GM23248 (cell line): Measurements from ENCODE around the gene RGCC. TPM values are rescaled to one million over a fixed set of nuclear protein-coding genes. Genes with fewer than 3 reads are reported as not detected.
"Not testable (repeated sequence)": the region's sequence is repeated elsewhere in the genome, so short reads cannot be mapped to it uniquely, and the experiment has no call there.

ENCODE experiments used
- DNase-seq: peaks from one replicate; pipeline ENCODE4 v3.0.0-alpha.2; 2015
- H2AFZ ChIP-seq: fragments of 200-600 bp; sonication (generic); 2 replicates; pipeline ENCODE4 v1.6.1; 2016; ENCODE audit warnings: antibody characterized with exemption
- H3F3A ChIP-seq: fragments of 200-600 bp; sonication (generic); 2 replicates; pipeline ENCODE4 v1.6.1; 2016; ENCODE audit warnings: mild to moderate bottlenecking, antibody characterized with exemption, mixed run types; ENCODE audit not compliant: insufficient read depth
- H3K27ac ChIP-seq: fragments of 200-600 bp; sonication (generic); 2 replicates; pipeline ENCODE4 v1.5.1; 2016; ENCODE audit warnings: mild to moderate bottlenecking
- H3K27me3 ChIP-seq: fragments of 200-600 bp; sonication (generic); replicated peaks from 2 replicates; pipeline ENCODE4 v1.6.1; 2016; ENCODE audit warnings: mild to moderate bottlenecking; ENCODE audit not compliant: insufficient read depth
- H3K36me3 ChIP-seq: fragments of 200-600 bp; sonication (generic); 2 replicates; pipeline ENCODE4 v1.6.1; 2016; ENCODE audit warnings: low read depth, mild to moderate bottlenecking
- H3K4me1 ChIP-seq: fragments of 200-600 bp; sonication (generic); 2 replicates; pipeline ENCODE4 v1.6.1; 2016; ENCODE audit warnings: mild to moderate bottlenecking; ENCODE audit not compliant: insufficient read depth
- H3K4me2 ChIP-seq: fragments of 200-600 bp; sonication (generic); one replicate; pipeline ENCODE4 v1.6.1; 2016; ENCODE audit warnings: mild to moderate bottlenecking; ENCODE audit not compliant: unreplicated experiment
- H3K4me3 ChIP-seq: fragments of 200-600 bp; sonication (generic); 2 replicates; pipeline ENCODE4 v1.5.1; 2016; ENCODE audit warnings: mild to moderate bottlenecking
- H3K79me2 ChIP-seq: fragments of 200-600 bp; sonication (generic); 2 replicates; pipeline ENCODE4 v1.6.1; 2016; ENCODE audit warnings: mild to moderate bottlenecking; ENCODE audit not compliant: insufficient read depth
- H3K9ac ChIP-seq: fragments of 200-600 bp; sonication (generic); 2 replicates; pipeline ENCODE4 v1.6.1; 2016; ENCODE audit warnings: mild to moderate bottlenecking
- H3K9me2 ChIP-seq: fragments of 200-600 bp; sonication (generic); 2 replicates; pipeline ENCODE4 v1.6.1; 2016; ENCODE audit warnings: mixed run types, mild to moderate bottlenecking, moderate library complexity; ENCODE audit not compliant: insufficient read depth
- H3K9me3 ChIP-seq: fragments of 200-600 bp; sonication (generic); one replicate; pipeline ENCODE4 v1.6.1; 2017; ENCODE audit warnings: low read depth
- H4K20me1 ChIP-seq: fragments of 200-600 bp; sonication (generic); 2 replicates; pipeline ENCODE4 v1.6.0; 2016; ENCODE audit not compliant: insufficient read depth
- EZH2 ChIP-seq: fragments of 200-600 bp; sonication (generic); IDR thresholded peaks from 2 replicates; pipeline ENCODE4 v1.6.1; 2018; ENCODE audit warnings: antibody characterized with exemption, mild to moderate bottlenecking; ENCODE audit not compliant: insufficient read depth, poor library complexity, severe bottlenecking
- EZH2phosphoT487 ChIP-seq: fragments of 200-600 bp; sonication (generic); IDR thresholded peaks from 2 replicates; pipeline ENCODE4 v1.6.1; 2018; ENCODE audit warnings: antibody characterized with exemption, moderate library complexity, mild to moderate bottlenecking, low read depth; ENCODE audit not compliant: insufficient read depth
- WGBS, 2 experiments: methylation state at CpG; one replicate each; pipeline ENCODE4 v1.1.6; 2015 to 2017; ENCODE audit warnings: low lambda C conversion rate in 2 of 2, low coverage in 1 of 2; ENCODE audit errors: missing lambda C conversion rate in 2 of 2; 5-methylcytosine and 5-hydroxymethylcytosine counted together
- in situ Hi-C: fragments of 300-500 bp; cut with MboI; formaldehyde crosslinking; loops from 2 replicates; pipeline ENCODE4 v1.15.0; 2020
- polyA plus RNA-seq: library from polyadenylated mRNA; unstranded; fragments of >200 nt; fragmentation: Nextera tagmentation; extraction: Ambion mirVana; gene quantifications from 2 replicates; pipeline ENCODE4 v1.2.1, GENCODE V29; 2016
- total RNA-seq: library from RNA; depleted of rRNA; stranded (reverse); fragments of >200 nt; shearing (Covaris generic); gene quantifications from 2 replicates; pipeline ENCODE4 v1.2.3, GENCODE V29; 2014

The RGCC gene
- total and polyA plus RNA-seq, 2 experiments from 2014 or later: 33.3 to 40.6 TPM

DNA sequence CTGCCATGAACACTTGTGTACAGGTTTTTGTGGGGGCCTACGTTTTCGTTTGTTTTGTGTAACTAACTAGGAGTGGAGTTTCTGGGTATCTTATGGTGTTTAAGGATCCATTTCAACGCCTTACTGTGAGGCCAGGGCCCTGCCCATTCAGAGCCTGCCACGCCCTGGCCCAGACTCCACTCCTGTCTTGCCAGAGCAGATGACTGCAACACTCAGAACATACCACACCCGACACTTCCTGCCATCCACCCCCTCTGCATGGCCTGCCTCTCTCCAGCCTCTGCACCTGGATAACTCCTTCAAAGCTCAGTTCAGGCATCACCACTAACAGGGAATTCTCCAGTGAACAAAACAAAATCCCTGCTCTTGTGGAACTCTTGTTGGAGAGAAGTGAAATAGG lies 43.2 kb downstream of the RGCC start:
- Histone ChIP-seq H3K27ac (no peak overlapping the region), H3K79me2 (no peaks in the 10 kb centered on the region), H3K9ac (no peak overlapping the region), H3K9me3 (no peaks in the 10 kb centered on the region), H3F3A (peaks cover 13% of the 10 kb centered on the region; the same call in 1 of the 2 replicates), H3K27me3 (no peaks in the 10 kb centered on the region), H3K4me3 (no peak overlapping the region), H3K4me2 (no peak overlapping the region), H3K9me2 (no peaks in the 10 kb centered on the region), H4K20me1 (no peaks in the 10 kb centered on the region), H2AFZ (no peak overlapping the region), H3K4me1 (peaks cover 20% of the 10 kb centered on the region), H3K36me3 (no peaks in the 10 kb centered on the region)
- 16 to 19% methylated on average over 5 of the region's 5 CpGs for WGBS, 2 experiments
- DNase-seq: peak; percentile 55
- in situ Hi-C loops: no loop called here
- TF ChIP-seq EZH2phosphoT487 (no peak), EZH2 (no peak)

DNA sequence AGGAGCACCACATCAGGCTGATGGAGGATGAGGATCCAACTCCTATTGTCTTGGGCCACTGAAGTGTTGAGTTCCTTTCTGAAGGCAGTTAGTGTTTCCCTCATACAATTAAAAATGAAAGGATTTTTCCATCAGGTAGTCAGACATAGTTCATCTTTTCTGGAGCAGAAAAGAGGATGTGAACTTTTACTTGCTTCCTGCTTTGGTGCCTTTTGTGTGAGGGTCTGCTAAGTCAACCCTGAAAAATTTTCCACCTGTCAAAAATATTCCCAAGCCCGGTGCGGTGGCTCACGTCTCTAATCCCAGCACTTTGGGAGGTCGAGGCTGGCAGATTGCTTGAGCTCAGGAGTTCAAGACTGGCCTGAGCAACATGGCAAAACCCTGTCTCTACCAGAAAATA lies 43.9 kb downstream of the RGCC start:
- no peak overlapping the region for H2AFZ ChIP-seq
- H3K4me3 ChIP-seq: no peak overlapping the region
- WGBS, 2 experiments: 91 to 96% methylated on average over 4 of the region's 4 CpGs
- H3K36me3 ChIP-seq: no peaks in the 10 kb centered on the region
- H3K27me3 ChIP-seq: no peaks in the 10 kb centered on the region
- no peak for TF ChIP-seq EZH2
- TF ChIP-seq EZH2phosphoT487: no peak
- no peak overlapping the region for H3K27ac ChIP-seq
- in situ Hi-C loops: no loop called here
- no peaks in the 10 kb centered on the region for H3K79me2 ChIP-seq
- no peak overlapping the region for H3K9ac ChIP-seq
- no peaks in the 10 kb centered on the region for H4K20me1 ChIP-seq
- no peak overlapping the region for H3K4me2 ChIP-seq
- H3K9me3 ChIP-seq: no peaks in the 10 kb centered on the region
- H3K4me1 ChIP-seq: peaks cover 25% of the 10 kb centered on the region
- DNase-seq: no peak
- H3F3A ChIP-seq: peaks cover 19% of the 10 kb centered on the region; the same call in 1 of the 2 replicates
- no peaks in the 10 kb centered on the region for H3K9me2 ChIP-seq

DNA sequence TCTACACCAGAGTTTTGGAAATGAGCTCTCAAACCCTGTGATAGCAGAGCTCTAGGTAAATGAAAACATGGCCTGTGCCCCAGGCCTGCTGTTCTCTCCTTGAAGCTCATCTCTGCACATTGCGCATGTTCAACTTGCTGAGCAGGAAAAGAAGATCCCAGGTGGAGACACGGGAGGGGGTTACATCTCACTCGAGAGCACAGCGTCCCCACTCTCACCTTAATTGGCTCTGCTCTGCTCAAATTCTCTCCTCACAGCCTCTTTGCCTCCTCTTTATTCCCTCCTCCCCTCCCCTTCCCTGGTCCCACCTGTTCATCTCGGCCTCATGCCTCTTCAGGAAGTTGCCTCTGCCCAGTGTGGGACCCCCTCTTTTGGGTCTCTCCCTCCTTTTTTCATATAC lies 44.7 kb downstream of the RGCC start:
- Histone ChIP-seq H3K9me3 (no peaks in the 10 kb centered on the region), H3K9ac (no peak overlapping the region), H3K4me3 (no peak overlapping the region), H3K9me2 (no peaks in the 10 kb centered on the region), H3K79me2 (no peaks in the 10 kb centered on the region), H2AFZ (no peak overlapping the region), H3K27me3 (no peaks in the 10 kb centered on the region), H3K36me3 (no peaks in the 10 kb centered on the region), H3F3A (peaks cover 19% of the 10 kb centered on the region; the same call in 1 of the 2 replicates), H3K27ac (no peak overlapping the region), H3K4me2 (no peak overlapping the region), H4K20me1 (no peaks in the 10 kb centered on the region), H3K4me1 (peaks cover 22% of the 10 kb centered on the region)
- TF ChIP-seq EZH2phosphoT487: no peak
- in situ Hi-C loops: no loop called here
- no peak for DNase-seq
- WGBS, 2 experiments: 90 to 95% methylated on average over 5 of the region's 5 CpGs

DNA sequence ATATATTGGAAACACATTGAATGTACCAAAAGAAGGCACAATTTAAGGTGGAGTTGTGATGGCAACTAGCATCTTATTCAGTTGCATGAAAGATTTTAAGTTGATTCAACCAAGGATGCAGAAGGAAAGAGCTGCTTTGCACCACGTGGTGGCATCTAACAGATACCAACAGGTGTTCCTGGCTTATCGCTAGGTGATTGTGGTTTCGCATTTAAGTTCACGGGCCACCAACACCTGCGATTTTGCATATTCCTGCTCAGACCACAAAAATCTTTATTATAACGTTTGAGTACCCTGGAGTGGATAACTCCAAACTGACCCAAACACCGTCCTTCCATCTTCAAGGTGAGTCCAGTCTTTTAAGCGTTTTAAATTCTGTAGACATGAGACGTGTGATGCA lies 45.3 kb downstream of the RGCC start:
- TF ChIP-seq EZH2 (no peak), EZH2phosphoT487 (no peak)
- no peaks in the 10 kb centered on the region for H3K9me2 ChIP-seq
- H3K79me2 ChIP-seq: no peaks in the 10 kb centered on the region
- H3K4me1 ChIP-seq: peaks cover 22% of the 10 kb centered on the region
- no peak overlapping the region for H3K4me3 ChIP-seq
- no peak overlapping the region for H3K4me2 ChIP-seq
- H2AFZ ChIP-seq: no peak overlapping the region
- no peak overlapping the region for H3K27ac ChIP-seq
- in situ Hi-C loops: no loop called here
- no peaks in the 10 kb centered on the region for H3K36me3 ChIP-seq
- no peaks in the 10 kb centered on the region for H3K9me3 ChIP-seq
- H3K9ac ChIP-seq: no peak overlapping the region
- DNase-seq: no peak
- H3K27me3 ChIP-seq: no peaks in the 10 kb centered on the region
- H3F3A ChIP-seq: peaks cover 19% of the 10 kb centered on the region; the same call in 1 of the 2 replicates
- H4K20me1 ChIP-seq: no peaks in the 10 kb centered on the region
- WGBS, 2 experiments: 89 to 91% methylated on average over 9 of the region's 9 CpGs

DNA sequence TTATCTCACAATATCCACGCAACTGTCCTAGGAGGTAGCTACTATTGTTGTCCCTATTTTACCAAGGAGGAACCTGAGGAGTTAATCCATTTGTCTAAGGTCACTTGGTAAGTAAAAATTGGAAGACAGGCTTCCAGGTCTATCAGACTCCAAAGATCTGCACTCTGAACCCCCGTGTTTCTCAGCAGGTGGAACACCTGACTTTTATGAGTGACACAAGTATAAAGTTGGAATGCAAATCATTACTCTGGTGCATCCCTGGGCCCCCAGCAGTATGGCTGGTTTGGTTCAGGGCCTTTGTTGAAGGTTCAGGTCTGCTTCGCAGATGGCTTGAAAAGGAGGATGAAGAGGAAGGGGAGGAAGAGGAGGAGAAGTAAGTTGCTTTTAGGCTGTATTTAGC lies 46.0 kb downstream of the RGCC start:
- Histone ChIP-seq H3K4me2 (no peak overlapping the region), H3K27me3 (no peaks in the 10 kb centered on the region), H3K79me2 (no peaks in the 10 kb centered on the region), H3K9me3 (no peaks in the 10 kb centered on the region), H3F3A (peaks cover 19% of the 10 kb centered on the region; the same call in 1 of the 2 replicates), H3K9ac (no peak overlapping the region), H4K20me1 (no peaks in the 10 kb centered on the region), H3K4me1 (peaks cover 22% of the 10 kb centered on the region), H3K36me3 (no peaks in the 10 kb centered on the region), H3K4me3 (no peak overlapping the region), H3K27ac (no peak overlapping the region), H2AFZ (no peak overlapping the region), H3K9me2 (no peaks in the 10 kb centered on the region)
- WGBS, 2 experiments: 78 to 83% methylated on average over 3 of the region's 3 CpGs
- TF ChIP-seq EZH2: no peak
- no peak for TF ChIP-seq EZH2phosphoT487
- in situ Hi-C loops: no loop called here
- DNase-seq: no peak

DNA sequence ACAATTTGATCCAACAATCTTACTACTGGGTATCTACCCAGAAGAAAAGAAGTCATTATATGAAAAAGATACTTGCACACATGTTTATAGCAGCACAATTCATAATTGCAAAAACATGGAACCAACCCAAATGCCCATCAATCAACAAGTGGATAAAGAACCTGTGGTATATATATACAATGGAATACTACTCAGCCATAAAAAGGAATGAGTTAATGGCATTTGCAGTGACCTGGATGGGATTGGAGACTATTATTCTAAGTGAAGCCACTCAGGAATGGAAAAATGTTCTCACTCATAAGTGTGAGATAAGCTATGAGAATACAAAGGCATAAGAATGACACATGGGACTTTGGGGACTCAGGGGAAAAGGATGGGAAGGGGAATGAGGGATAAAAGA lies 47.3 kb downstream of the RGCC start:
- H3K36me3 ChIP-seq, H3K27me3 ChIP-seq, H3K9me3 ChIP-seq, H2AFZ ChIP-seq, H3K79me2 ChIP-seq, DNase-seq, H3K4me2 ChIP-seq, in situ Hi-C loops, H3K9ac ChIP-seq, H3K9me2 ChIP-seq, H4K20me1 ChIP-seq, H3K4me3 ChIP-seq: not testable (repeated sequence)
- H3K27ac ChIP-seq: 0 out of 2 replicates have a peak overlapping the region, but pooled peaks have one; percentile 89
- peaks cover 19% of the 10 kb centered on the region; the same call in 1 of the 2 replicates for H3F3A ChIP-seq
- peaks cover 22% of the 10 kb centered on the region for H3K4me1 ChIP-seq
